HL-60/S4 treated with phorbol 12-myristate 13-acetate at 8.2 ng/mL for 4 days and 3 days (cell line): Measurements from ENCODE around the gene SHISA7.
"Not testable (repeated sequence)": the region's sequence is repeated elsewhere in the genome, so short reads cannot be mapped to it uniquely, and the experiment has no call there.

Experiments used
- in situ Hi-C: fragments of 300-500 bp; cut with MboI; formaldehyde crosslinking; loops from 2 replicates; pipeline ENCODE4 v1.15.0; 2022; ENCODE audit warnings: low sequenced_read_pairs

The SHISA7 gene

GRCh38 chr19:55448175-55448490, 5.0 kb upstream of the SHISA7 start:
- in situ Hi-C loops, result not testable (repeated sequence)

DNA sequence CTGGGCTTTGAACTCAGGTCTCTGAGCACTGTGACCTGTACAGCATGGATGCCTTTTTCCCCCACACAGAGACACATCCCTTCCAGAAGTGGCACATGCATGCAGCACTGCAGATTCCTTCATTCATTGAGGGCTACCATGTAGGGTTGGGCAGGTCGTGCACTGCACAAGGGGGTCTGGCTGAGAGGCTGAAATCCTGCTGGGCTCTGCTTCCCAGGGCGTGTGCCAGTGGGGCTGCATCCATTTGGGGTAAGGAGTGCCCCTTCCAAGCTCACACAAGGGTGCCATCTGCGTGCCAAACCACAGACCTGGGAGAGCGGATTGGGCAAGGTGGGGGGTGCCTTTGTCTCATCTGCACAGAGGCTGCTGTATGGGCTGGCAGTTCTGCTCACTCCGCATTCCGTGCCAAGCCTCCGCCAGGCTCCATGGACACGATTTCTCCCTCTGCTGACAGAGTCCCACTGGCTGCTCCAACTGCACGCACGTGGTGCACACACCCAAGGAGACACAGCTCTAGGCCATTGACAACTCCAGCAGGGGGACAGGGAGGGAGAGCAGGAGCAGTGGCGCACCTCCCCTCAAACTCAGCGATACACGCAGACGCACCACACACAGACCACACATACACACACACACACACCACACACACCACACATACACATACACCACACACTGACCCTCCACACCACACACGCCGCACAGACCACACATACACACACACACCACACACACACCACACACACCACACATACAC, 4.5 kb upstream of the SHISA7 start:
- in situ Hi-C loops, result no loop called here

DNA sequence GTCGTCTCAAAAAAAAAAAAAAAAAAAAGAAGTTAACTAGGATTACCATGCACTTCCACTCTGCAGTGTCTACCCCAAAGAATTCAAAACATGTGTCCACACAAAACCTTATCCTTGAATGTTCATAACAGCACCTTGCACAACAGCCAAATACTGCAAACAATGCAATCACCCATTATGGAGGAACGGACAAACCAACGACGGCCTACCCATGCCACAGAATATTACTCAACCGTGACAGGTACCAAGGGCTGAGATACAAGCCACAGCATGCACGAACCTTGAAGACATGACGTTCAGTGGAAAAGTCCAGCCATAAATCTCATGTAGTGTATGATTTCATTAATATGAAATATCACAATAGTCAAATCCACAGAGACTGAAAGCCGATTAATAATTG, 3.0 kb upstream of the SHISA7 start:
- in situ Hi-C loops, result no loop called here

- in situ Hi-C loops, result no loop called here
Observed at GRCh38 chr19:55444646-55445045, 1.5 kb upstream of the SHISA7 start.

GRCh38 chr19:55443824-55444480, 852 bp upstream of the SHISA7 start:
- in situ Hi-C loops, result no loop called here

- in situ Hi-C loops, result no loop called here
Observed at GRCh38 chr19:55442372-55442961, 633 bp downstream of the SHISA7 start.

DNA sequence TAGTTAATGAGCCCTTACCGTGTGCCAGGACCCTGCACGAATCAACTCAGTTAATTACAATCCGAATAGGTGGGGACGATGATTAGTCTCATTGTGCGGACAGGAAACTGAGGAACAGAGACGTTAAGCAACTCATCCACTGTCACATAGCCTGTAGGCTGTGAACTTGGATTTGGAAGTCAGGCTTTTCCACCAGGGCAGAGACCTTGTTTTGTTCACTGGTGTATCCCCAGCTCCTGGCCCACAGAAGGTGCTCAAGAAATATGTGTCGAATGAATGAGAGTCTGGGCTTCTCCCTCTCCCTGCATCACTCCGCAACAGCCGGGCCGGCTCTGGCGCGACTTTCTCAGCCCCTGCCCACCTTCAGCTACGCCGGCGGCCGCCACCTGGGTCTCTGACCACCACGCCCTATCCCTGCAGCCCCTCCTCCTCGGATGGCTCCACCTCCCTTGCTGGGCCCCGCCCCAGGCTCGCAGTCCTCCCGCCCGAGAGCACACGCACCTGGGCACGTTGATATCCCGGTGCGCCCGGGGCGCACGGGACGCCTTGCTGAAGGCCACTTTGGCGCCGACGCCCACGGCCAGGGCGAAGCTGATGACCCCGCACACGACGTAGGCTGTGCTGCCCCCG, 1.3 kb downstream of the SHISA7 start:
- in situ Hi-C loops, result no loop called here

DNA sequence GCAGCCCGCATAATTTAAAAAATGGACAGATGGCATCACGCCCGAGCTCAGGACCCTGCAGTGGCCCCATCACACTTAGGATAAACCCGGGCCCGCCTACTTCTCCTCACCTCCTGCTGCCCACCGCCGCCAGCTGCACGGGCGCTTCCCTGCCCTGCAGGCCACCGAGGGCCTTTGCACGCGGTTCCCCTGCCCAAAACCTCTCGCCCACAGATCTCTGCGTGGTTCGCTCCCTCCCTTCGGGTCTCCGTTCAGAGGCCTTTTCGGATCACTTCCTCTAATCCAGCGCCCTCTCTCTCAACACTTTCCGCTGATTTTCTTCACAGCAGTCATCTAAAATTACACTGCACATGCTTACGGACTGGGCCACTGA, 1.8 kb downstream of the SHISA7 start:
- in situ Hi-C loops, result no loop called here

- in situ Hi-C loops, result no loop called here
Observed at GRCh38 chr19:55440411-55441105, 2.5 kb downstream of the SHISA7 start.

- in situ Hi-C loops, result no loop called here
Observed at GRCh38 chr19:55439052-55439451, 4.0 kb downstream of the SHISA7 start.

DNA sequence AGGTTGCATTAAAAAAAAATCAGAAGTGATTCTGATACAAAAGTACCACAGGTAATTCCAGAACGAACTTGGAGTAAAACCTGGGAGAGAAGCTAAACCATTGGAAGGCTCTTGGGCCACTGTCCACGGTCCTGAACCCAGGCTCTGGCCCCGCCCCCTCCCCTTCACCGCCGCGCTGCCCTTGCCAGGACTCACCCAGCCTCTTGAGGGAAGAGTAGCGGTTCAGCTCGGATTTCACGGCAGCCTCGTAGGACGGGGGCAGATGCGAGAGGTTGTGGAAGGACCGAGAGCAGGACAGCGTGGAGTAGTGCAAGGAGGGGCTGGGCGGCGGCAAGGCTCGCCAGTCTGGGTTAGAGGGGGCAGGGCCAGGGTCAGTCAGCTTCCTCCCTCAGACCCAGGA, 5.7 kb downstream of the SHISA7 start:
- in situ Hi-C loops, result no loop called here

GRCh38 chr19:55436847-55437246, 6.3 kb downstream of the SHISA7 start:
- in situ Hi-C loops, result no loop called here

- in situ Hi-C loops, result no loop called here
Observed at GRCh38 chr19:55435020-55435419, 8.1 kb downstream of the SHISA7 start.

DNA sequence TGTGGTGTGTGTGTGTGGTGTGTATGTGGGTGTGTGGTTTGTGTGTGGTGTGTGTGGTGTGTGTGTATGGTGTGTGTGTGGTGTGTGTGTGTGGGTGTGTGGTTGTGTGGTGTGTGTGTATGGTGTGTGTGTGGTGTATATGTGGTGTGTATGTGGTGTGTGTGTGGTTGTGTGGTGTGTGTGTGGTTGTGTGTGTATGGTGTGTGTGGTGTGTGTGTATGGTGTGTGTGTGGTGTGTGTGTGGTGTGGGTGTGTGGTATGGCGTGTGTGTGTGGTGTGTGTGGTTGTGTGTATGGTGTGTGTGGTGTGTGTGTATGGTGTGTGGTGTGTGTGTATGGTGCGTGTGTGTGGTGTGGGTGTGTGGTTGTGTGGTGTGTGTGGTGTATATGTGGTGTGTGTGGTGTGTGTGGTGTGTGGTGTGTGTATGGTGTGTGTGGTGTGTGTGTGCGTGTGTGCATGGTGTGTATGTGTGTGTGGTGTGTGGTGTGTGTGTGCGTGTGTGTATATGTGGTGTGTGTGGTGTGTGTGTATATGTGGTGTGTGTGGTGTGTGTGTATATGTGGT, 8.7 kb downstream of the SHISA7 start:
- in situ Hi-C loops, result no loop called here

GRCh38 chr19:55433292-55433691, 9.8 kb downstream of the SHISA7 start:
- in situ Hi-C loops, result no loop called here

GRCh38 chr19:55432241-55432959, 10.7 kb downstream of the SHISA7 start:
- in situ Hi-C loops, result no loop called here

DNA sequence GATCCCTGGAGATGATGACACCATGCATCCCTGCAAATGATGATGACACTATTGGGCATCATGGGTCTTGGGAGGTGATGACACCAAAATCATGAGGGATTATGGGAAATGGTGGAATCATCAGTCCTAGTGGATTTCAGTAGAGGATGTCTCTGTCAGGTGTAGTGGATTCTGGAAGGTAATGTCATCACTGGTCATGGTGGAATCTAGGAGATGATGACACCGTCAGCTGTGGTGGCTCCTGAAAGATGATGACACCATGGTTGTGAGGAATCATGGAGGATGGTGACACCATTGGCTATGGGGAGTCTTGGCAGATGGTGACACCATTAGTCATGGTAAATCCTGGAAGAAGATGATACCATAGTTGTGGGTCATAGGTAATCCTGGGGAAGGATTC, 11.9 kb downstream of the SHISA7 start:
- in situ Hi-C loops, result no loop called here

- in situ Hi-C loops, result no loop called here
Observed at GRCh38 chr19:55426042-55426441, 17.1 kb downstream of the SHISA7 start.

DNA sequence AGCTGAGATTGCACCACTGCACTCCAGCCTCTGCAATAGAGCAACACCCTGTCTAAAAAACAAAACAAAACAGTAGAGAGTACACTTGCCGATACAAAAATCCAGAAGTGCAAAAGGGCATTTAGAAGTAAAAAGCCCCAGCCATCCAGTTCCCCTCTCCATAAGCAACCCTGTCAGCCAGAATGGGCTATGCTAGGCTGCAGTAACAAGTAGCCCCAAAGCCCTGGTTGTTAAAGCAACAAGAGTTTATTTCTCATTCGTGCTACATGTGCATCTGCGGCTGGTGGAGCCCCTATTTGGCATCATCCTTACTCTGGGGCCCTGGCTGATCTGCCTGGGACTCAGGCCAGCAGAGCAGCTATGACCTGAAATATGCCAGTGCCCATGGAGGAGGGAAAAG, 18.6 kb downstream of the SHISA7 start:
- in situ Hi-C loops, result no loop called here

GRCh38 chr19:55423225-55424005, 19.7 kb downstream of the SHISA7 start:
- in situ Hi-C loops, result no loop called here
